ENCODE results near the gene FIP1L1.
"Not testable (repeated sequence)": the region's sequence is repeated elsewhere in the genome, so short reads cannot be mapped to it uniquely, and the experiment has no call there.

The FIP1L1 gene

GRCh38 chr4:53377319-53378170 lies at the start of gene FIP1L1:
Gene FIP1L1 (plus strand): TSS chr4:53377641. CDS start chr4:53377839, 198 bp downstream.
- peak; percentile 58 for FAIRE-seq
- peak; percentile 85 for DNase-seq (ENCODE audit: low spot score)

- not testable (repeated sequence) for FAIRE-seq
Observed at GRCh38 chr4:53334916-53335315, 42.5 kb upstream of the FIP1L1 start.

GRCh38 chr4:53340145-53340544 lies 37.3 kb upstream of the FIP1L1 start:
- not testable (repeated sequence) for FAIRE-seq; DNase-seq (ENCODE audit: low spot score)

More at GRCh38 chr4:53334916-53335315, 42.5 kb upstream of the FIP1L1 start:
- DNase-seq (ENCODE audit: low spot score) = not testable (repeated sequence)

GRCh38 chr4:53346392-53346791 lies 31.0 kb upstream of the FIP1L1 start:
- FAIRE-seq; DNase-seq (ENCODE audit: low spot score): not testable (repeated sequence)

- FAIRE-seq (no peak), DNase-seq (ENCODE audit: low spot score) (no peak)
Observed at GRCh38 chr4:53346920-53347852, 30.3 kb upstream of the FIP1L1 start.

GRCh38 chr4:53348046-53348445 lies 29.4 kb upstream of the FIP1L1 start:
- FAIRE-seq = no peak
- DNase-seq (ENCODE audit: low spot score) = no peak

GRCh38 chr4:53349091-53349491 lies 28.4 kb upstream of the FIP1L1 start:
- FAIRE-seq = no peak

GRCh38 chr4:53354012-53354722 lies 23.3 kb upstream of the FIP1L1 start:
- FAIRE-seq = no peak
- no peak for DNase-seq (ENCODE audit: low spot score)

More at GRCh38 chr4:53349091-53349491, 28.4 kb upstream of the FIP1L1 start:
- DNase-seq (ENCODE audit: low spot score) = no peak

GRCh38 chr4:53355930-53356521 lies 21.4 kb upstream of the FIP1L1 start:
- FAIRE-seq (no peak), DNase-seq (ENCODE audit: low spot score) (no peak)

GRCh38 chr4:53361451-53361850 lies 16.0 kb upstream of the FIP1L1 start:
- no peak for DNase-seq (ENCODE audit: low spot score)

GRCh38 chr4:53362093-53362492 lies 15.3 kb upstream of the FIP1L1 start:
- FAIRE-seq (no peak), DNase-seq (ENCODE audit: low spot score) (no peak)

More at GRCh38 chr4:53361451-53361850, 16.0 kb upstream of the FIP1L1 start:
- FAIRE-seq = no peak

GRCh38 chr4:53364624-53365023 lies 12.8 kb upstream of the FIP1L1 start:
- no peak for DNase-seq (ENCODE audit: low spot score)
- no peak for FAIRE-seq

- no peak for FAIRE-seq
- DNase-seq (ENCODE audit: low spot score) = no peak
Observed at GRCh38 chr4:53365121-53365485, 12.3 kb upstream of the FIP1L1 start.

GRCh38 chr4:53365486-53366300 lies 11.7 kb upstream of the FIP1L1 start, which contains the start of gene SCFD2:
Gene SCFD2 (minus strand): TSS chr4:53366061.
- peak; percentile 74 for FAIRE-seq
- DNase-seq (ENCODE audit: low spot score) = peak; percentile 90

GRCh38 chr4:53366301-53366716 lies 11.1 kb upstream of the FIP1L1 start:
- no peak for DNase-seq (ENCODE audit: low spot score)
- no peak for FAIRE-seq

GRCh38 chr4:53367721-53368120 lies 9.7 kb upstream of the FIP1L1 start:
- FAIRE-seq (no peak), DNase-seq (ENCODE audit: low spot score) (no peak)

- no peak for FAIRE-seq
- DNase-seq (ENCODE audit: low spot score) = no peak
Observed at GRCh38 chr4:53371049-53371448, 6.4 kb upstream of the FIP1L1 start.

GRCh38 chr4:53371843-53372521 lies 5.5 kb upstream of the FIP1L1 start:
- DNase-seq (ENCODE audit: low spot score) = no peak
- no peak for FAIRE-seq

GRCh38 chr4:53374777-53375258 lies 2.6 kb upstream of the FIP1L1 start:
- DNase-seq (ENCODE audit: low spot score) = no peak
- FAIRE-seq = no peak
